COLO829 (cell line): ENCODE measurements around the gene NHERF2.

Experiments used
- DNase-seq: peaks from one replicate; pipeline ENCODE4 v3.0.0; 2012; ENCODE audit warnings: low spot score

NHERF2 gene

GRCh38 chr16:2040787-2041522 lies 14.3 kb downstream of the NHERF2 start:
- DNase-seq, result no peak

DNA sequence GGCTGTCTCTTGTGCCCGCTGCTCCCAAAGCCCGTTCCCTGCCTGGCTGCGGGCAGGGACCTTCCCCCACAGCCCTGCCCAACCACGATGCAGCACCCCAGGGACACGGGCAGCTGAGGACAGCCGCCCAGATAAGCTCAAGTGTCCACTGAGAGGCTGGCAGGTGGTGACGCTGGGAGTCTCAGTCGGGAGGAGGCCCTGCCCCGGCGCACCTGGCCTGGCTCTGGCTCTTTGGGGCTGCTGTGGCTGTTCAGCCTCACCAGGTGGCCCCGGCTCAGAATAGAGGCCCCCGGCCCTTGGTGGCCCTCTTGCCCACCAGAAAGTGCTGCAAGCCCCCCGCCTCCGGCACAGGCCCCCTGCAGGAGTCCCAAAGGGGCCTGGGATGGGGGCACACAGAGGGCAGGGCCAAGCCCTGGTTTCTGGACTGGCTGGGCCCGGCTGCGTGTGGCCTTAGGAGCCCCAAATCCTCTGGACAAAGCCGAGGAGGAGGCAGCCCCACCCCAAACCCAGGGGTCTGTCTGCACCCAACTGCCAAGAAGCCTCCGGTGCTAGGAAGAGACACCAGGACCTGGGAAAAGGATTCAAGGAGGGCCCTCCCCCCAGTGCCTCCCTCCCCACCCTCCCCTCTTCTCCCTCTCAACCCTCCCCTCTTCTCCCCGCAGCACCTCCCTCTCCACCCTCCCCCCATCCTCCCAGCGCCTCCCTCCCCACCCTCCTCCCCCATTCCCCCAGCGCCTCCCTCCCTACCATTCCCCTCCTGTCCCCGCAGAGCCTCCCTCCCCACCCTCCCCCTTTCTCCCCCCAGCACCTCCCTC lies 15.7 kb downstream of the NHERF2 start:
- no peak for DNase-seq

DNA sequence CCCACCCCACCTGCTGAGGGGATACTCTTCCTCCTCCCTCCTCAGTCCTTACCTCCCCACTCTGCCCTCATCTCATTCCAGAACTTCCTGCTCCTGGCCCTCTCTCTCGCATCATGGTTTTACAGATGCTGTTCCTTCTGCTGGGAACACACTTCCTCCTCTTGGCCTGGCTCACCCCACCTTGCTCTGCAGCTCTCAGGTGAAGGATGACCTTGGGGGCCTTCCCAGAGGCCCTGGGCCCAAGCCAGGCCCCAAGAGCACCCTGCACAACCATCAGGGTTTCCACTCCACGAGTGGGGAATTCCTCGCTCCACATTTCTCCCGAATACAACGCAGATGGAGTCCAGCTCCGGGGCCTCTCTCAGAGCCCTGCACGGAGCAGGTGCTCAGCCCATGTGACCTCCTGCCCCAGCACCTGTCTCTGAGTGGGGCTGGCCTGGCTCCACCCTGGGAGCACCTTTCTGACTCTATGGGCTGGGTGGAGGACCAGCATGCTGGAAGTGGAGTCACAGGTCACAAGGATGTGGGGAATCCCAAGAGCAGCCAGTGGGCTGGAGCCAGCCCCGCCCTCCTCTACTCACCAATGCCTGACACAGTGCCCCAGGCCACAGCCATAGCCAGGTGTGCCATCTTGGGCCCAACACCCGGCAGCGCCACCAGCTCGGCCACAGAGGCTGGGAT lies 16.4 kb downstream of the NHERF2 start:
- DNase-seq, result no peak

DNA sequence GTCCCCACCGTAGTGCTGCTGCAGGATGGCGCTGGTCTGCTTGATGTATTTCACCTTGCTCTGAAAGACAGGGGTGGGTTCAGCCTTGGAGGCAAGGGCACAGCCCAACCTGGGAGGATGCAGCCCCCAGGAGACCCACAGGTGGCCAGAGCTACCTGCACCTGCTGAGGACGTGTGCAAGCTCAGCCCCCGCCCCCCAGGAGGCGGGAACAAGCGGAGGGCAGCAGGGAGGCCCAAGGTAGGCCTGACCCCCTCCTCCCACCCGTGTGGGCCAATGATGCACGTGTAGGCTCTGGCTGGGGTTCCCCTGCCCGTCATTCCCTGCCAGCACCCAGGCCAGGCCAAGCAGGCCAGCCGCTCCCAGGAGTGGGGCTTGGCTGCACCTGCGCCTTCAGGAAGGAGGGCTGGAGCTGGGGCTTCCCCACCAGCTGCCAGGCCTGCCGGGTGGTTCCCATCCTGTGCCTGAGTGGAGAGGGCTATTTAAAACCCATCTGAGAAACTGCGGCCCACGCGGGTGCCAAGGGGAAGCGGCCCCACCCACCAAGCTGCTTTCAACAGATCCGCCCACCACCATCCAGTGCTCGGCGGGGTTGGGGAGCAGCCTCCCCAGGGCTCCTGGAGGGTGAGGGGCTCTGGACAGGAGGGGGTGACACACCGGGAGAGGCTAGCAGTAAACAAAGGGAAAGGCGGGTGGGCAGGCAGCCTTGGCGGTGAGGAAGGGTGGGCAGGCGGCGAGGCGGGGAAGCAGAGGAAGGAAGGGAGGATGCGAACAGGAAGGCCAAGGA lies 17.2 kb downstream of the NHERF2 start:
- DNase-seq, result no peak

GRCh38 chr16:2044541-2044940 lies 17.8 kb downstream of the NHERF2 start:
- no peak for DNase-seq

- DNase-seq, result no peak
Measured at GRCh38 chr16:2045965-2046892, 19.5 kb downstream of the NHERF2 start.

DNA sequence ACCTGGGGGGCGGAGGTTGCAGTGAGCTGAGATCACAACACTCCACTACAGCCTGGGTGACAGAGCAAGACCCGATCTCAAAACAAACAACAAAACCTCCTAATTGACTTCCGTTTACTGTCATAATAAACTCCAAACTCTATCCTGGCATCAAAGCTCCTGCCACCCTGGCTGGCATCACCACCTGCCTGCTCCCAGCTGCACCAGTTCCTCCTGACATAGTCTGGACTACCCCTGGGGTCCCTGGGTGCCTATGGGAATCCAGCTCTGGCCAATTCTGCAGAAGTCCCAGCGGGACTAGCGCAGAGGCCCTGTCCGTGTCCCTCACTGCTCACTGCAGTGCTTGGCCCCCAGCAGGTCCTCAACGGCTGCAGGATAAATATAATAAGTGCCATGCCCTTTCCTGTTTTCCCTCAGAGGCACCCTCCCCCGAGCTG lies 20.2 kb downstream of the NHERF2 start:
- DNase-seq, result no peak

DNA sequence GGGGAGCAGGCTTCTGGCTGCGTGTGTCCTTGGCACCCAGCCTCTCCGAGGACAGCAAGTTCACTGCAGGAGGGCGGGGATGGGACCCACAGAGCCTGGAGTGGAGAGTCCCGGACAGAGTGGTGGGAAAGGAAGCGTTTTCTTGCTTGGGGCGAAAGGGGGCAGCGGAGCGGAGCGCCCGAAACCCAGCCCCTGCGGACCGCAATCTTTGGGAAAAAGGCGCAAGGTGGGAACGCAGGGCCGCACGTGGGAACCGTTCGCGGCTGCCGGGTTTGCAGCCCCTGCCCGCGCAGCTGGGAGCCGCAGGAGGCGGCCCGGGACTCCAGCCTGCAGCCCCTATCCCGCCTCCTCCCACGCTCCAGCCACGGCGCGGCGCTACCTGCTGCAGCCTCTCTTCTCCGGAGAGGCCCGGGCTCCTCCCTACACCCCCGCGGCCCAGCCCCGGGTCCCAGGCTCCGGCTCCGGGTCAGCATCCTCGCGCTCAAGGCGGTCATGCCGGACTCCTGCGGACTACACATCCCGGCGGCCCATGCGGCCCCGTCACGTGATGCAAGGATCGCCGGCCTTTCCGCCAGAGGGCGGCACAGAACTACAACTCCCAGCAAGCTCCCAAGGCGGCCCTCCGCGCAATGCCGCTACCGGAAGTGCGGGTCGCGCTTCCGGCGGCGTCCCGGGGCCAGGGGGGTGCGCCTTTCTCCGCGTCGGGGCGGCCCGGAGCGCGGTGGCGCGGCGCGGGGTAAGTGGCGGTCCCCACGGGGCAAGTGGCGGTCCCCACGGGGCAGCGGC lies 20.8 kb downstream of the NHERF2 start, which contains the start of the genes NTHL1 and TSC2:
Gene NTHL1, minus strand, starts transcription at position 505 of the 786 bp plus-strand sequence. Its CDS starts 11 bp downstream, at position 494.
Gene TSC2, plus strand, starts transcription at position 656 of the 786 bp plus-strand sequence. CDS start 631 bp downstream, outside the sequence.
- DNase-seq, result peak; percentile 91

- no peak for DNase-seq
Measured at GRCh38 chr16:2048116-2048543, 21.4 kb downstream of the NHERF2 start.

DNA sequence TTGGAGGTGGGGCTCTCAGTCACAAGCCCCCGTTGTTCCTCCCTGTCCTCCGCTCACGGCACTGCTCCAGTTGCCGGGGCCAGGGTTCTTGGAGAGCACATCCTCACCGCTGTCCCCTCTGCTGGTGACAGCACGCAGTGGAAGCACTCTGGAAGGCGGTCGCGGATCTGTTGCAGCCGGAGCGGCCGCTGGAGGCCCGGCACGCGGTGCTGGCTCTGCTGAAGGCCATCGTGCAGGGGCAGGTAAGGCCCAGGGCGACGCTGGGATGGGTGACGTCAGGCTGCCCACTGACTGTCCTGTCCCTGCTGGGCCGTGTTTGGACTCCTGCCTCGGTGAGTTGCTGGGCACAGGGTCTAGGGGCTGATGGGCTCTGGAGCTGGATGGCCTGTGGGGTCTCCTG lies 26.5 kb downstream of the NHERF2 start:
- no peak for DNase-seq

- DNase-seq, result no peak
Measured at GRCh38 chr16:2053897-2054296, 27.2 kb downstream of the NHERF2 start.

DNA sequence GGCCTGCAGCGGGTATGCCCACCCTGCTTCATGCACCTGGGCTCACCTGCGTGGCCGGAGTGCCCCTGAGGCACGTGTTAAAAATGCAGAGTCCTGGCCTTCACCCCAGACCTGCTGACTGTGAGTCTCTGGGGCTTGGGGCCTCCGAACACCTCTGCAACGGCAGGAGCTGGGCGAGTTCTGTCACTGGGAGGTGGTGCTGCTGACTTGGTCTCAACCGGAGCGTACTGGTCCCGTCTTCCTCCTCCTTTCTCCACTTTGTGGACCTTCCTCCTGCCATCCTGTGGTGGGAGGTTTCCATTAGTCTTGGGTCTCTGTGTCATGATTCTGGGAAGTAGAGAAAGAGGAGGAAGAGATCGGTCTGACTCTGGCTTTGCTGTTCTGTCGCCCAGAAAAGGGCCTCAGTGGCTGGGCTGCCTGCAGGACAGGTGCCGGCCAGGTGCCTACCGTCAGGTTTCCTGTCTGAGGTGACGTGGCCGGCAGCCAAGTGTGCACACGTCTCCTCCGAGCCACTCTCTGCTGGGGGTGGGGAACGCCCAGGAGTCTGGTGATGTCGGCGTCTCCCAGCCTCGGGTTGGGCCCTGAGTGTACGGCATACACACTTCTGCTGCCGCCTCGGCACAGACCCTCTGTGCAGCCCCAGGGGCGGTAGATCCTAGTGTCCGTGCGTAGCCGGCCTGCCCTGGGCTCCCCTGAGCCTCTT lies 28.0 kb downstream of the NHERF2 start:
- no peak for DNase-seq

DNA sequence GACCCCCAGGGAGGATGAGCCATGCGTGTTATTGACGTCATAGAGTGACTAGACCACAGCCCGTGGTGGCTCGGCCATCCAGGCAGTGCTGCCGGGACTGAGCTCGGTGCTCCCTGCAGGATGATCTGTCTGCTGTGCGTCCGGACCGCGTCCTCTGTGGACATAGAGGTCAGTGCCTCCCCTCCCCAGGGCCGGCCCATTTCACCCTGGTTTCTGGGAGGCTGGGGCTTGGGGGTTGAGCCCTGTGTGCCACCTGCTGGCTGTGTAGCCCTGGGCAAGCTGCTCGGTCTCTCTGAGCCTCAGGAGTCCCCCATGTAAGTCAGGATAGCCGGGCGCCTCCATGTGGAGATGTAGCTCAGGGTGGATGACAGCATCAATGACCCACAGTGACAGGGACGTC lies 29.4 kb downstream of the NHERF2 start:
- DNase-seq, result no peak

- no peak for DNase-seq
Measured at GRCh38 chr16:2056681-2057407, 30.1 kb downstream of the NHERF2 start.

GRCh38 chr16:2057438-2057837 lies 30.7 kb downstream of the NHERF2 start:
- no peak for DNase-seq

DNA sequence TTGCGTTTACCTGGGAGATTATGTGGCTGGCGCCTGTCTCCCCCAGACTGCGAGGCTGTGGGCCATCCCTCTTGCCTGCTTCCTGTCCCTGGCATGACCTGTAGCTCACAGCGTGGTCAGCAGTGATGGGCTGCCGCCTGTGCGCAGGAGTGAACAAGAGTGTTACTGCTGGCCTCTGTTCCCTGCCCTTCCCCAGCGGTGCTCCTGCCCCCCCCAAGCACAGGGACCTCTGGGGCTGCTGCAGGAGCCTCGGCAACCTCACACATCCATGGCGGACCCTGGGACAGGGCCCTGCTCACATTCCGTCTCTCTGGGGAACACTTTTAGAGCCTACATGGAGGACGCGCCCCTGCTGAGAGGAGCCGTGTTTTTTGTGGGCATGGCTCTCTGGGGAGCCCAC lies 31.7 kb downstream of the NHERF2 start:
- DNase-seq, result no peak

DNA sequence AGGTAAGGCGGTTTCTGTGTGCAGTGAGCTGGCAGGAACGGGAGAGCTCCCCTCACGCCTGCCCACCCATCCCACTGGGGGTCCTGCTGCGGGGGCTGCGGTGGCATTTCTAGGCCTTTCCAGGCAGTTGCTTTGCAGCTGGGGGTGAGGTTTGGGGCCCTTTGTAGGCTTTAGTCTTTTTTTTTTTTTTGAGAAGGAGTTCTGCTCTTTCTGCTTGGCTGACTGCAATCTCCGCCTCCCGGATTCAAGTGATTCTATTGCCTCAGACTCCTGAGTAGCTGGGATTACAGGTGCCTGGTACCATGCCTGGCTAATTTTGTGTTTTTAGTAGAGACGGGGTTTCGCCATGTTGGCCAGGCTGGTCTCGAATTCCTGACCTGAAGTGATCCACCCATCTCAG lies 32.2 kb downstream of the NHERF2 start:
- no peak for DNase-seq

- no peak for DNase-seq
Measured at GRCh38 chr16:2060346-2060745, 33.6 kb downstream of the NHERF2 start.
